K562 (cell line): Measurements from ENCODE around the gene CRAMP1. TPM values are rescaled to one million over a fixed set of nuclear protein-coding genes. Genes with fewer than 3 reads are reported as not detected.

Experiments used
- BCL6 ChIP-seq: fragments of 250-450 bp; sonication (Bioruptor Pico); IDR thresholded peaks from 2 replicates; pipeline ENCODE4 v1.4.0; 2020
- CEBPG ChIP-seq, 3 experiments: fragments of 200-800 bp in 1 of 3; sonication (Bioruptor generic) in 1 of 3; sonication (generic) in 1 of 3; formaldehyde crosslinking in 1 of 3; IDR thresholded peaks in 2 of 3; conservative IDR thresholded peaks in 1 of 3; 2 replicates each; pipeline versions ENCODE4 v1.6.1 to v1.8.0; 2016 to 2022; ENCODE audit warnings: missing compliant biosample characterization in 2 of 3, missing genetic modification characterization in 2 of 3, mild to moderate bottlenecking in 1 of 3, missing genetic modification reagents in 1 of 3
- COPS2 ChIP-seq: fragments of 450-650 bp; conservative IDR thresholded peaks from 2 replicates; pipeline ENCODE4 v1.6.1; 2016; ENCODE audit warnings: mild to moderate bottlenecking, moderate library complexity
- ERF ChIP-seq: fragments of 450-650 bp; formaldehyde crosslinking; IDR thresholded peaks from 2 replicates; pipeline ENCODE4 v1.4.0; 2020; ENCODE audit warnings: mild to moderate bottlenecking, mixed read lengths
- ETS2 ChIP-seq: IDR thresholded peaks from 2 replicates; pipeline ENCODE4 v1.6.1; 2016; ENCODE audit warnings: borderline replicate concordance, missing genetic modification characterization, mild to moderate bottlenecking, moderate library complexity, missing compliant biosample characterization; ENCODE audit not compliant: poor library complexity, severe bottlenecking
- EZH2 ChIP-seq: IDR thresholded peaks from 2 replicates; pipeline ENCODE4 v1.6.1; 2012; ENCODE audit warnings: low read depth, mild to moderate bottlenecking, inconsistent platforms, low read length, borderline replicate concordance
- KDM2B ChIP-seq: fragments of 250-450 bp; sonication (Bioruptor Pico); IDR thresholded peaks from 2 replicates; pipeline ENCODE4 v1.8.0; 2021; ENCODE audit warnings: mild to moderate bottlenecking, moderate library complexity
- MAFF ChIP-seq: IDR thresholded peaks from 2 replicates; pipeline ENCODE4 v1.6.1; 2012; ENCODE audit warnings: low read length, improper control_type of control experiment
- NFYB ChIP-seq: IDR thresholded peaks from 2 replicates; pipeline ENCODE4 v1.6.1; 2011; ENCODE audit warnings: mild to moderate bottlenecking, moderate library complexity; ENCODE audit not compliant: insufficient read length; ENCODE audit errors: extremely low read depth
- PRDM10 ChIP-seq: fragments of 450-650 bp; IDR thresholded peaks from 2 replicates; pipeline ENCODE4 v1.6.1; 2018; ENCODE audit not compliant: partially characterized antibody
- RBBP5 ChIP-seq: fragments of 200-600 bp; sonication (generic); IDR thresholded peaks from 2 replicates; pipeline ENCODE4 v1.6.1; 2012; ENCODE audit warnings: borderline replicate concordance, mild to moderate bottlenecking, low read length, control low read depth, inconsistent platforms; ENCODE audit not compliant: insufficient read depth, poor library complexity, severe bottlenecking
- SMAD1 ChIP-seq: fragments of 150-350 bp; IDR thresholded peaks from 2 replicates; pipeline ENCODE4 v1.6.1; 2014; ENCODE audit warnings: low read length, low read depth; ENCODE audit not compliant: partially characterized antibody
- SP1 ChIP-seq: sonication (generic); formaldehyde crosslinking; IDR thresholded peaks from 2 replicates; pipeline ENCODE4 v1.8.1; 2022; ENCODE audit warnings: mild to moderate bottlenecking, missing genetic modification reagents
- TBP ChIP-seq: optimal IDR thresholded peaks from 2 replicates; pipeline ENCODE3; 2011; ENCODE audit warnings: low read depth, low read length, improper control_type of control experiment
- THAP12 ChIP-seq: fragments of 250-450 bp; sonication (Bioruptor Pico); IDR thresholded peaks from 2 replicates; pipeline ENCODE4 v1.9.0; 2021; ENCODE audit warnings: mild to moderate bottlenecking, inconsistent platforms
- ZFP91 ChIP-seq: sonication (generic); formaldehyde crosslinking; IDR thresholded peaks from 2 replicates; pipeline ENCODE4 v1.8.0; 2022; ENCODE audit warnings: mild to moderate bottlenecking, missing genetic modification reagents
- ZNF224 ChIP-seq: sonication (generic); formaldehyde crosslinking; IDR thresholded peaks from 2 replicates; pipeline ENCODE4 v1.8.0; 2022; ENCODE audit warnings: mild to moderate bottlenecking, missing genetic modification reagents
- ZNF23 ChIP-seq: fragments of 250-450 bp; sonication (Bioruptor Pico); IDR thresholded peaks from 2 replicates; pipeline ENCODE4 v1.4.0; 2020; ENCODE audit warnings: mild to moderate bottlenecking
- ZNF41 ChIP-seq: fragments of 250-450 bp; sonication (Bioruptor Pico); conservative IDR thresholded peaks from 2 replicates; pipeline ENCODE4 v1.4.0; 2020; ENCODE audit warnings: mild to moderate bottlenecking
- ZNF507 ChIP-seq: conservative IDR thresholded peaks from 2 replicates; pipeline ENCODE4 v1.6.1; 2017; ENCODE audit warnings: missing genetic modification characterization, missing compliant biosample characterization
- polyA plus RNA-seq, 8 experiments: library from polyadenylated mRNA; depleted of rRNA in 4 of 8; stranded (reverse) in 5 of 8; unstranded in 3 of 8; fragments of >200 nt; fragmentation: Nextera tagmentation in 2 of 8; fragmentation: Illumina TruSeq in 1 of 8; extraction: Ambion mirVana in 2 of 8; extraction: Trizol in 1 of 8; gene quantifications; 2 replicates each; pipeline versions ENCODE4 v1.2.1 to v1.2.3, GENCODE V29; 2011 to 2014; ENCODE audit warnings: inconsistent platforms in 1 of 8, missing spikeins in 1 of 8
- total RNA-seq, 7 experiments: library from RNA; depleted of rRNA in 6 of 7; stranded (reverse); fragments of >200 nt in 6 of 7; fragmentation: Illumina TruSeq in 2 of 7; extraction: Trizol in 2 of 7; gene quantifications; 2 replicates each; pipeline versions ENCODE4 v1.2.1 to v1.2.3, GENCODE V29; 2011 to 2021; ENCODE audit warnings: low replicate concordance in 1 of 7

The CRAMP1 gene
- total and polyA plus RNA-seq, 9 of the 15 experiments (the other 6 are each of a cell fraction or from before 2014, with no cell fraction given): 0.52 to 20.8 (median 7.5) TPM

- TF ChIP-seq ZNF507: no peak
- no peak for TF ChIP-seq BCL6 (CRISPR knock-in tag)
- no peak for TF ChIP-seq ZNF23 (CRISPR knock-in tag)
- TF ChIP-seq ZNF224: no peak
- no peak for TF ChIP-seq ETS2 (tag)
- no peak for TF ChIP-seq EZH2
- TF ChIP-seq SMAD1: no peak
- TF ChIP-seq THAP12 (CRISPR knock-in tag): 0 out of 2 replicates have a peak, but pooled peaks have one; percentile 45
- TF ChIP-seq NFYB: no peak
- no peak; the same call in 1 of the 2 replicates for TF ChIP-seq ERF (CRISPR knock-in tag)
- 0 out of 2 replicates have a peak, but pooled peaks have one; percentile 37 for TF ChIP-seq SP1 (CRISPR knock-in tag)
- peak; percentile 8 for TF ChIP-seq TBP
- TF ChIP-seq ZNF41 (CRISPR knock-in tag): no peak
- TF ChIP-seq MAFF: no peak
- TF ChIP-seq KDM2B: peak; percentile 18; the same call in 1 of the 2 replicates
- TF ChIP-seq COPS2: no peak
- TF ChIP-seq CEBPG (CRISPR knock-in tag; IDR thresholded peaks at IDR 0.05): no peak
- TF ChIP-seq CEBPG (tag; conservative IDR thresholded peaks at IDR 0.05 in 1 of 2, IDR thresholded peaks at IDR 0.05 in 1 of 2): no peak
- TF ChIP-seq PRDM10: peak; percentile 6
- TF ChIP-seq ZFP91 (CRISPR knock-in tag): no peak
- no peak for TF ChIP-seq RBBP5
These were observed 1.9 kb upstream of the CRAMP1 start (continued) for GRCh38 chr16:1610071-1610898.
